22Rv1 (cell line): Measurements from ENCODE around the gene SART3.

Experiments used
- H3K27ac ChIP-seq: fragments of 450-650 bp; 2 replicates; pipeline ENCODE4 v1.5.1; 2017
- ZFX ChIP-seq: fragments of 450-650 bp; IDR thresholded peaks from 2 replicates; pipeline ENCODE4 v1.6.1; 2017; ENCODE audit warnings: antibody characterized with exemption, borderline replicate concordance
- TF ChIP-seq, protein P1 (sequence below): fragments of 450-650 bp; IDR thresholded peaks from 2 replicates; pipeline ENCODE4 v1.5.1; 2017; ENCODE audit warnings: mild to moderate bottlenecking

Gene SART3

DNA sequence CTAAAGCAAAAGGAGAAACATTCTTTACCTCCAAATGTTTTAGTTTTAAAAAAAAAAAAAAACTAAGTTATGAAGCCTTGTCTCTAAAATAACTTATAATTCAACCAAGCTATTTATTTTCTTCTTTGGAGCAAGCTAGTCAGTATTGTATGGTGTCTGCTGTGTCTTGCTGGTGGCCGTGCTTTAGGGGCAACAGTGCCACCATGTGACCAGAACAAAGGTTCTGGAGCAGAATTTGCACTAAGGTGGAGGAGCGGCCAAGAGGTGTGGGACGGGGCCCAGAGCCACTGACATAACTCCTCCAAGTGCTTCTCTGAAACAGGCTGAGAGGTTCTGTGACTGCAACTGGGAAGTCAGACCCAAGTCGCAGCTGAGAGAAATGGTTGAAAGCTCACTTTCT is 41.4 kb downstream of the SART3 start:
- TF ChIP-seq ZFX, result no peak
- TF ChIP-seq, protein P1, sequence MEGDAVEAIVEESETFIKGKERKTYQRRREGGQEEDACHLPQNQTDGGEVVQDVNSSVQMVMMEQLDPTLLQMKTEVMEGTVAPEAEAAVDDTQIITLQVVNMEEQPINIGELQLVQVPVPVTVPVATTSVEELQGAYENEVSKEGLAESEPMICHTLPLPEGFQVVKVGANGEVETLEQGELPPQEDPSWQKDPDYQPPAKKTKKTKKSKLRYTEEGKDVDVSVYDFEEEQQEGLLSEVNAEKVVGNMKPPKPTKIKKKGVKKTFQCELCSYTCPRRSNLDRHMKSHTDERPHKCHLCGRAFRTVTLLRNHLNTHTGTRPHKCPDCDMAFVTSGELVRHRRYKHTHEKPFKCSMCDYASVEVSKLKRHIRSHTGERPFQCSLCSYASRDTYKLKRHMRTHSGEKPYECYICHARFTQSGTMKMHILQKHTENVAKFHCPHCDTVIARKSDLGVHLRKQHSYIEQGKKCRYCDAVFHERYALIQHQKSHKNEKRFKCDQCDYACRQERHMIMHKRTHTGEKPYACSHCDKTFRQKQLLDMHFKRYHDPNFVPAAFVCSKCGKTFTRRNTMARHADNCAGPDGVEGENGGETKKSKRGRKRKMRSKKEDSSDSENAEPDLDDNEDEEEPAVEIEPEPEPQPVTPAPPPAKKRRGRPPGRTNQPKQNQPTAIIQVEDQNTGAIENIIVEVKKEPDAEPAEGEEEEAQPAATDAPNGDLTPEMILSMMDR, result peak; percentile 70

DNA sequence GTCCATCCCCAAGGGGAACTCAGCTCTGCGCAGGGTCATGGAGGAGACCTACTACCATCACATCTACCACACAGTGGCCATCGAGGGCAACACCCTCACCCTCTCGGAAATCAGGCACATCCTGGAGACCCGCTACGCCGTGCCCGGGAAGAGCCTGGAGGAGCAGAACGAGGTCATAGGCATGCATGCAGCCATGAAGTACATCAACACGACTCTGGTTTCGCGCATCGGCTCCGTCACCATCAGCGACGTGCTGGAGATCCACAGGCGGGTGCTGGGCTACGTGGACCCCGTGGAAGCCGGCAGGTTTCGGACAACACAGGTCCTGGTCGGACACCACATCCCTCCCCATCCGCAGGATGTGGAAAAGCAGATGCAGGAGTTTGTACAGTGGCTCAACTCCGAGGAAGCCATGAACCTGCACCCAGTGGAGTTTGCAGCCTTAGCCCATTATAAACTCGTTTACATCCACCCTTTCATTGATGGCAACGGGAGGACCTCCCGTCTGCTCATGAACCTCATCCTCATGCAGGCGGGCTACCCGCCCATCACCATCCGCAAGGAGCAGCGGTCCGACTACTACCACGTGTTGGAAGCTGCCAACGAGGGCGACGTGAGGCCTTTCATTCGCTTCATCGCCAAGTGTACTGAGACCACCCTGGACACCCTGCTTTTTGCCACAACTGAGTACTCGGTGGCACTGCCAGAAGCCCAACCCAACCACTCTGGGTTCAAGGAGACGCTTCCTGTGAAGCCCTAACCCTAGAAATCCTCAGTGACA is 42.1 kb downstream of the SART3 start:
- TF ChIP-seq, protein P1, result no peak
- no peak for TF ChIP-seq ZFX

More for the DNA sequence above, 41.4 kb downstream of the SART3 start:
- H3K27ac ChIP-seq, result peak overlapping the region; percentile 17; the same call in 1 of the 2 replicates

DNA sequence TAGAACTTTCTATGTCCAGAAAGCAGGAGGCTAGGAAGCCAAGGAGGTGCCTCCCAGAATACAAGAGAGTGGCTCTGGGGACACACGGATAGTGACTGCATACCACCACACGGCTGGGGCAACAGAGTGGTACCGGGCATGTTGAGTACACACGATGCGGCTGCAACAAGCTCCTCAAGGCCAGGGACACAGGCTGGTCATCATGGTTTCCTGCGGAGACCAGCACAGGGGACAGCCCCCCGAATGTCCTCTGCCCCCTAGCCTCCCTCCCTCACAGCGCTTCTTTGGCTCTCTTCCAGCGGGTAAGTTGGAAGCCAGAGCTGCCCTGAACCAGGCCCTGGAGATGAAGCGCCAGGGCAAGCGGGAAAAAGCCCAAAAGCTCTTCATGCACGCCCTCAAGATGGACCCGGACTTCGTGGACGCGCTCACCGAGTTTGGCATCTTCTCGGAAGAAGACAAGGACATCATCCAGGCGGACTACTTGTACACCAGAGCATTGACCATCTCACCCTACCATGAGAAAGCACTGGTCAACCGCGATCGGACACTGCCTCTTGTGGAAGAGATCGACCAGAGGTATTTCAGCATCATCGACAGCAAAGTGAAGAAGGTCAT is 42.8 kb downstream of the SART3 start:
- H3K27ac ChIP-seq, result no peak overlapping the region
- TF ChIP-seq, protein P1, result no peak
- no peak for TF ChIP-seq ZFX

More for the DNA sequence above, 42.1 kb downstream of the SART3 start:
- H3K27ac ChIP-seq, result no peak overlapping the region; the same call in 1 of the 2 replicates

DNA sequence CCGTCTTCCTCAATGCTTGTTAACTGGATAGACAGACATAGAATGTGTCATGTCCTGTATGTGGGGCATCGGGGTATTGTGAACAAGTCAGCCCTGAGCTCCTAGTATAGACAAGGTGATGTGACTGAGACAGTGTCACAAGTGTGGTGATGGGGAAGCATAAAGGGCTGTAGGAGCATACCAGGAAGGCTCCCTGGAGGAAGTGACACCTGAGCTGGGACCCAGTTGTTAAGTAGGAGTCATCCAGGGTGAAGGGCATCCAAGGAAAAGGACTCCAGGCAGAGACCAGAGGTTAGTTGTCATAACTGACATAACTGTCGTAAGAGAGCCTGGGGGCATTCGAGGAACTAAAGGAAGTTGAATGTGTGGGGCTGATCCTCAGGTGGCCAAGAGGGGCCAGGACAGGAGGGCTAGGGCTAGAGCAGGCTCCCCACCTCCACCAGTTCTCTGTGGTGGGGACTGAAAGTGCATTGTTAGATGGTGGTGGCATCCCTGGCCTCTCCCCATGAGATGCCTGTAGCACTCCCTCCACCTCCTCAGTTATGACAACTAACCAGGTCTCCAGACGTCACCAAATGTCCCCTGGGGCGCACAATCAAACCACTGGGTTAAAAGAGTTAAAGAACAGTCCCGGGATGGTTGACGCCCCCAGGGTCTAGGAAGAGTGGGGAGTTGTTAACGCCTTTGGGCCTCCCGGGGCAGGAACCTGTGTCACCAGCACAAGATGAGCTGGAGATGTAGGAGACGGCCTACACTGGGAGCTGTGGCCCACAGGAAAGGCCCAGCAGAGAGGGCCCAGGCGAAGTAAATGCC is 43.5 kb downstream of the SART3 start:
- no peak for TF ChIP-seq ZFX
- no peak overlapping the region for H3K27ac ChIP-seq

DNA sequence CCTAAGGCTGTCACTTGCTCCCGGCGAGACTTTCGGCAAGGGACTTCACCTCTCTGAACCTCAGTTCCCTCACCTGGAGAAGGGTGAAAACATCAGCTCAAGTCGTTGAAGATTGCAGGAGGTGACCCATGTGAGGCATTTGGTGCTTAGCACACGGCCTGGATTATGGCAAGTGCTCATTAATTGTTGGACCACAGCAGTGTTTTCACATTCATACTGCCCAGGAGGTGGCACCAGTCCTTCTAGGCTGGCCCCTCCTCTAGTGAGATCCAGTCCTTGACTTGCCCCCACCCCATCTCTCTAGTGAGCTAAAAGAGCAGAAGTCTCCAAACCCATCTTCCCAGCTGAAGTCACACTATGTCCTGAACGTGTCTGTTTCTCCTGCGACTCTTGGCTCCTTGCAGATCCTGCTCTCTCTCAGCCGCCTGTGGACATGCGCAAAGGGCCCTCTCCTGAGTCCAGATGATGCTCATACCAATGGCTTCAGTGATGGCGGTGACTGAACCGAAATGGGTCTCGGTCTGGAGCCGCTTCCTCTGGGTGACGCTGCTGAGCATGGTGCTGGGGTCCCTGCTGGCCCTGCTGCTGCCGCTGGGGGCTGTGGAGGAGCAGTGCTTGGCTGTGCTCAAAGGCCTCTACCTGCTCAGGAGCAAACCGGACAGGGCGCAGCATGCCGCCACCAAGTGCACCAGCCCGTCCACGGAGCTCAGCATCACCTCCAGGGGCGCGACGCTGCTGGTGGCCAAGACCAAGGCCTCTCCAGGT is 44.3 kb downstream of the SART3 start:
- H3K27ac ChIP-seq, result peak overlapping the region; percentile 69
- no peak for TF ChIP-seq ZFX
- TF ChIP-seq, protein P1, result peak; percentile 24

DNA sequence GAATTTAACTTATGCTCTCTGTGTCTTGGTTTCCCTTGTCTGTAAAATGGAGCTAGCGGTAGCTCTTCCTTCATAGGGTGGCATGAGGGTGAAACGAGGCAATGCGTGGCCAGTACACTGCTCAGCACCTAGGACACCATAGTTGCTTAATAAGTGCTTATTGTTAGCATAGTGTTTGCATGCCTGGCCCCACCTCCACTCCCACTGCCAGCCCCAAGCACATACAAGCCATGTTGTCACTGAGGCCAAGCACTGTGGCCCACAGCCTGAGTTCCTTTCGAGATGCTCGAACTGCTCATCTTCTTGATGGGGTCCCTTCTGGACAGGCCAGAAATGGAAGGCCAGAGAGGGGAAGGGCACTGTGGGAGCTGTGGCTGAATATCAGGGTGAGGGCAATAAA is 45.1 kb downstream of the SART3 start:
- H3K27ac ChIP-seq, result peak overlapping the region; percentile 69
- TF ChIP-seq, protein P1, result no peak
- TF ChIP-seq ZFX, result no peak
